ENCODE measurements around the gene ACP4. TPM values are rescaled to one million over a fixed set of nuclear protein-coding genes. Genes with fewer than 3 reads are reported as not detected.

Gene ACP4
- total RNA-seq, 1 donor from 2014 or later = not detected

DNA sequence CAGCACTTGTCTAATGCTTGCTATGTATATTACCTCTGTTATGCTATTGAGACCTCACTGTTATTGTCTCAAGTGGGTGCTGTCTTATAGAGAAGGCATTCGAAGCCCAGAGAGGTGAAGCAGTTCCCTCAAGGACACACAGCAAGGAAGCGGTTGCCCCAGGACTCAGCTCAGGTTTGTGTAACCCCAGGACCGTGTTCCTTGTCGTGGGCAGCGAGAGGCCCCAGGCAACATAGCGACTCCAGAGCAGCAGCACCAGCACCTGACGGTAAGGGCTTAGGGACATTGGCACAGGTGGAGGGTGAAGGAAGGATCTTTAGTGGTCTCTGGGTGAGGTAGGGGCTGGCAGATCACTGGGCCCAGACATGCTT is 40.8 kb downstream of the ACP4 start:
- peaks cover 2% of the 10 kb centered on the region for H3K27me3 ChIP-seq (ENCODE audit: control insufficient read depth, insufficient read depth, low read length)
- no peak for DNase-seq (ENCODE audit: low read depth)
- TF ChIP-seq, protein P1, sequence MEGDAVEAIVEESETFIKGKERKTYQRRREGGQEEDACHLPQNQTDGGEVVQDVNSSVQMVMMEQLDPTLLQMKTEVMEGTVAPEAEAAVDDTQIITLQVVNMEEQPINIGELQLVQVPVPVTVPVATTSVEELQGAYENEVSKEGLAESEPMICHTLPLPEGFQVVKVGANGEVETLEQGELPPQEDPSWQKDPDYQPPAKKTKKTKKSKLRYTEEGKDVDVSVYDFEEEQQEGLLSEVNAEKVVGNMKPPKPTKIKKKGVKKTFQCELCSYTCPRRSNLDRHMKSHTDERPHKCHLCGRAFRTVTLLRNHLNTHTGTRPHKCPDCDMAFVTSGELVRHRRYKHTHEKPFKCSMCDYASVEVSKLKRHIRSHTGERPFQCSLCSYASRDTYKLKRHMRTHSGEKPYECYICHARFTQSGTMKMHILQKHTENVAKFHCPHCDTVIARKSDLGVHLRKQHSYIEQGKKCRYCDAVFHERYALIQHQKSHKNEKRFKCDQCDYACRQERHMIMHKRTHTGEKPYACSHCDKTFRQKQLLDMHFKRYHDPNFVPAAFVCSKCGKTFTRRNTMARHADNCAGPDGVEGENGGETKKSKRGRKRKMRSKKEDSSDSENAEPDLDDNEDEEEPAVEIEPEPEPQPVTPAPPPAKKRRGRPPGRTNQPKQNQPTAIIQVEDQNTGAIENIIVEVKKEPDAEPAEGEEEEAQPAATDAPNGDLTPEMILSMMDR (IDR thresholded peaks at IDR 0.05; ENCODE audit: insufficient read depth, low read length, poor library complexity, severe bottlenecking) = no peak
- H3K36me3 ChIP-seq (ENCODE audit: control insufficient read depth, insufficient read depth, low read length) = no peaks in the 10 kb centered on the region
- no peak overlapping the region for H3K4me3 ChIP-seq (ENCODE audit: low read depth, low read length)

DNA sequence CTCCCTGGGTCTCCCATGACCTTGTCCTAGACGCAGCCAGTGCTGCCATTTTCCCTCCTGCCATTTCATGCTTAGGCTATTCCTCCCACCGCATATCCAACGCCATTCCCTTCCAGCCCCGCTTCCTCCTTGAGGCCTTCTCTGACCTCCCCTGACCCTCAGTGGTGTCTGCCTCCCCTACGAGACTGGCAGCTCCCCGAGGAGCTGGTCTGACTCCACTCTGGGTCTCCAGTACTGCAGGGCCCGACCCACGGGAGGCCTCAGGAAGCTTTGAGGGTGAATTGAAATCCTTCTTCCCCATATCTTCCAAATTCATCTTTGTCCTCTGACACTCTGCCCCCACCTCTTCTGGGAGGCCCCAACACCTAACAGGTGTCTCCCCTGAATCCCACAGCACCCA is 42.5 kb downstream of the ACP4 start:
- no peaks in the 10 kb centered on the region for H3K36me3 ChIP-seq (ENCODE audit: control insufficient read depth, insufficient read depth, low read length)
- no peak overlapping the region for H3K4me3 ChIP-seq (ENCODE audit: low read depth, low read length)
- DNase-seq (ENCODE audit: low read depth) = no peak
- TF ChIP-seq, protein P1 (IDR thresholded peaks at IDR 0.05; ENCODE audit: insufficient read depth, low read length, poor library complexity, severe bottlenecking) = no peak
- H3K27me3 ChIP-seq (ENCODE audit: control insufficient read depth, insufficient read depth, low read length) = peaks cover 4% of the 10 kb centered on the region

DNA sequence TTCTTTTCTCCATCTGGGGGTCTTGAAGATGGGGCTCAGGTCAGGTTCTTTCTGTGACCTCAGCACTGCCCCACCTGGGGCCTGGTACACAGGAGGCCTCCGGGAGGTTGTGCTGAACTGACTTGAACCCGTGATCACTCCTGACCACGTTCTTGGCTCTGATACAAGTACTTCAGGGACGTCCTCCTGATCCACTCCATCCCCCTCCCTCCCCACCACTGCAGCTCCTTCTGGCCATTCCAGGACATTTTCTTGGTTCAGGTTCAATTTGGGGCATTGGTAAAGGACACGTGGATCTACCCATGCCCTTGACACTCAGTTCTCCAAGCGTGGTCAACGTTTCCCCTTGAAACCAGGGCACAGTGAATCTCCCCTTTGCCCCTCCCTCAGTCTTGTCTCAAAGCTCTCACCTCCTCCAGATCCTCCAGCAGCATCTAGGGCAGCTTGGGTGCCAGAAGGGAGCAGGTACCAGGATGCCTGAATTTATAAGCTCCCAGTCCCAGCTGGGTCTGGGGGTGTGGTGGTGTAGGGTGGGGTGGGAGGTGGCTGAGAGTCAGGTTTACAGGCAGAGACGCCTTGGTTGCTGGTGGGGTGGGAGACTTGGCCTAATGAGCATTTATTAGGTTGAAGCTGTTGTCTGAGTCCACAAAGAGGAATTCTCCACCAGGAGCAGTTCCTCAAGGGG is 43.0 kb downstream of the ACP4 start, which contains the start of gene KLK15:
Gene KLK15, minus strand, starts transcription at position 458 of the 685 bp plus-strand sequence. CDS start 2,082 bp downstream, outside the sequence.
- TF ChIP-seq, protein P1 (IDR thresholded peaks at IDR 0.05; ENCODE audit: insufficient read depth, low read length, poor library complexity, severe bottlenecking) = no peak
- DNase-seq (ENCODE audit: low read depth) = no peak
- Histone ChIP-seq H3K36me3 (ENCODE audit: control insufficient read depth, insufficient read depth, low read length) (no peaks in the 10 kb centered on the region), H3K27me3 (ENCODE audit: control insufficient read depth, insufficient read depth, low read length) (peaks cover 4% of the 10 kb centered on the region), H3K4me3 (ENCODE audit: low read depth, low read length) (no peak within 1 kb of the TSS)

DNA sequence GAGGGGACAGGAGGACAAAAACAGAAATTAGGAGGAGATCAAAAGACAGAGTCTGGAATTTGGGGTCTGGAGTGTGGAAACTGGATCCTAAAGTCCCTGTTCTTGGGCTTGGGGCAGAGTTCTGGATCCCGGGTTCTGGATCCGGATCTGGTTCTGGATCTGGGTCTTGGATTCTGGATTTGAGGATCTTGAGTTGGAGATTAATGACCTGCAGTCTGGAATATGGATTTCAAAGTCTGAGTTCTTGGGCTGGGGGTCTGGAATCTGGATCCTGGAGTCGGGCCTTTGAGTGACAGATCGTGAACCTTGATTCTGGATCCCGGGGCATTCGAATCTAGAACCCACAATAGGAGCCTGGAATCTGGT is 43.6 kb downstream of the ACP4 start:
- Histone ChIP-seq H3K36me3 (ENCODE audit: control insufficient read depth, insufficient read depth, low read length) (no peaks in the 10 kb centered on the region), H3K4me3 (ENCODE audit: low read depth, low read length) (no peak overlapping the region), H3K27me3 (ENCODE audit: control insufficient read depth, insufficient read depth, low read length) (peaks cover 4% of the 10 kb centered on the region)
- TF ChIP-seq, protein P1 (IDR thresholded peaks at IDR 0.05; ENCODE audit: insufficient read depth, low read length, poor library complexity, severe bottlenecking) = no peak
- no peak for DNase-seq (ENCODE audit: low read depth)

DNA sequence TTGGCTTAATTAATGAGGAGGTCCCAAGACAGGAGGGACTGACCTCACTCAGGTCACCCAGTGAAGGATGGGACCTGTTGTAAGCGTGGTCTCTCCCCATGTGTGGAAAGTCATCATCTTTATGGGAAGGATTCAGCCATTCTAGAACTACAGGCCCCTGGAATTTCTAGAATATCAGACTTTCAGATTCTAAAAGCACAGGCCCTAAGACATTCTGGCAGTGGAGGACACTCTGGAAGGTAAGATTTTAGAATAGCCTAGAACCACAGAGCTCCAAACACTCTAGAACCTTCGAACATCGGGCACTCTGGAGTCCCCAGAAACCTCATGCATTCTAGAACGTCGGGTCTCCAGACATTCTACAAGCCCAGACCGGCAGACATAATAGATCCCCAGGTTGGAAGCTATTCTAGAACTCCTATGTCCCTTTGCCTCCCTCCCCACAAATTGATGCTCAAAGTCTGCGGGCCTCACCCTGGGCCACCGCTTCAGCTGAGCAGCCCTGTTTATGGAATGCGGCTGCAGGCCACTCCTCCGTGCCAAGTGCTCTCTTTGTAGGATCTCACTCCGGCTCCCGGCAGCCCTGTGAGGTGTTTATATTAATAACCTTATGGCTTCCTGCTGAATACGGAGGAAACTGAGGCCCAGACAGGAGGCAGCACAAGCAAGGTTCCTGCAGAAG is 45.0 kb downstream of the ACP4 start:
- Histone ChIP-seq H3K4me3 (ENCODE audit: low read depth, low read length) (peak overlapping the region; percentile 65), H3K27me3 (ENCODE audit: control insufficient read depth, insufficient read depth, low read length) (peaks cover 4% of the 10 kb centered on the region), H3K36me3 (ENCODE audit: control insufficient read depth, insufficient read depth, low read length) (no peaks in the 10 kb centered on the region)
- DNase-seq (ENCODE audit: low read depth) = no peak
- TF ChIP-seq, protein P1 (IDR thresholded peaks at IDR 0.05; ENCODE audit: insufficient read depth, low read length, poor library complexity, severe bottlenecking) = no peak

Data from kidney epithelial cell (primary cell).